ENCODE data around the gene ZNF239.

DNA sequence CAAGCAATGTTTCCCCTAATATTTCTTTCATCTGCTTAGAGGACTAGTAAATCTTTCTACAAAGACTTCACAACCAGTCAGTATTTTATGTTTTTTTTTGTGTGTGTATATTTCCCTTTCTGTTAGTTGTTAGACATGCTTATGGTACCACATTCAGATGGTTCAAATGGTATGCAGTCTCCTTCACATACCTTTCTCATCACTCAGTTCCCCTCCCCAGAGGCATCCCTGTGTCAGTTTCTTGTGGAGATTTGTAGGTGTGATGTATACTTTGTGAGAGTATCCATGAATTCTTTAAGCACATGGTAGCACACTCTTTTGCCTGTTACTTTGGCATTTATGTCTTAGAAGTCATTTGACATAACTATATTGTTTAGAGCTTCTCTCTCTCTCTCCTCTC lies 36.2 kb upstream of the ZNF239 start:
- TF ChIP-seq, protein P1, sequence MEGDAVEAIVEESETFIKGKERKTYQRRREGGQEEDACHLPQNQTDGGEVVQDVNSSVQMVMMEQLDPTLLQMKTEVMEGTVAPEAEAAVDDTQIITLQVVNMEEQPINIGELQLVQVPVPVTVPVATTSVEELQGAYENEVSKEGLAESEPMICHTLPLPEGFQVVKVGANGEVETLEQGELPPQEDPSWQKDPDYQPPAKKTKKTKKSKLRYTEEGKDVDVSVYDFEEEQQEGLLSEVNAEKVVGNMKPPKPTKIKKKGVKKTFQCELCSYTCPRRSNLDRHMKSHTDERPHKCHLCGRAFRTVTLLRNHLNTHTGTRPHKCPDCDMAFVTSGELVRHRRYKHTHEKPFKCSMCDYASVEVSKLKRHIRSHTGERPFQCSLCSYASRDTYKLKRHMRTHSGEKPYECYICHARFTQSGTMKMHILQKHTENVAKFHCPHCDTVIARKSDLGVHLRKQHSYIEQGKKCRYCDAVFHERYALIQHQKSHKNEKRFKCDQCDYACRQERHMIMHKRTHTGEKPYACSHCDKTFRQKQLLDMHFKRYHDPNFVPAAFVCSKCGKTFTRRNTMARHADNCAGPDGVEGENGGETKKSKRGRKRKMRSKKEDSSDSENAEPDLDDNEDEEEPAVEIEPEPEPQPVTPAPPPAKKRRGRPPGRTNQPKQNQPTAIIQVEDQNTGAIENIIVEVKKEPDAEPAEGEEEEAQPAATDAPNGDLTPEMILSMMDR (IDR thresholded peaks at IDR 0.05; ENCODE audit: low read depth, low read length): no peak
- TF ChIP-seq EZH2phosphoT487 (IDR thresholded peaks at IDR 0.05; ENCODE audit: low read depth): no peak
